ENCODE data around the gene PCDHB11.
"Not testable (repeated sequence)": the region's sequence is repeated elsewhere in the genome, so short reads cannot be mapped to it uniquely, and the experiment has no call there.

GRCh38 chr5:141184117-141184855 is 15.1 kb upstream of the PCDHB11 start:
- not testable (repeated sequence) for TF ChIP-seq EZH2phosphoT487 (IDR thresholded peaks at IDR 0.05; ENCODE audit: unreplicated experiment); CTCF (conservative IDR thresholded peaks at IDR 0.05; ENCODE audit: low read depth in 2 of 2); POLR2AphosphoS5 (IDR thresholded peaks at IDR 0.05; ENCODE audit: low read depth); EZH2 (IDR thresholded peaks at IDR 0.05; ENCODE audit: low read depth, unreplicated experiment); REST (IDR thresholded peaks at IDR 0.05; ENCODE audit: unreplicated experiment); NANOG (IDR thresholded peaks at IDR 0.05; ENCODE audit: borderline replicate concordance)
